IPS-18c (cell line): Measurements from ENCODE around the gene ZBTB7C.
A peak's percentile ranks its signal among the peaks of the same experiment; 100 is the strongest.

Source experiments
- H3K4me3 ChIP-seq: 2 replicates; pipeline ENCODE4 v1.7.0; 2013; ENCODE audit warnings: low read depth, mild to moderate bottlenecking, low read length, moderate library complexity; ENCODE audit not compliant: insufficient read depth
- H3K9me3 ChIP-seq: one replicate; pipeline ENCODE4 v1.6.1; 2013; ENCODE audit warnings: mild to moderate bottlenecking, low read length, moderate library complexity; ENCODE audit not compliant: control insufficient read depth, insufficient read depth

Gene ZBTB7C

GRCh38 chr18:48165111-48165866 is 243.9 kb downstream of the ZBTB7C start:
- no peak overlapping the region for H3K4me3 ChIP-seq
- H3K9me3 ChIP-seq = peaks cover 4% of the 10 kb centered on the region

GRCh38 chr18:48164701-48165100 is 244.5 kb downstream of the ZBTB7C start:
- Histone ChIP-seq H3K4me3 (no peak overlapping the region), H3K9me3 (peaks cover 4% of the 10 kb centered on the region)

GRCh38 chr18:48164116-48164515 is 245.1 kb downstream of the ZBTB7C start:
- Histone ChIP-seq H3K9me3 (peaks cover 4% of the 10 kb centered on the region), H3K4me3 (no peak overlapping the region)

- no peak overlapping the region for H3K4me3 ChIP-seq
- H3K9me3 ChIP-seq = peaks cover 4% of the 10 kb centered on the region
Observed at GRCh38 chr18:48163738-48164115, 245.5 kb downstream of the ZBTB7C start.

GRCh38 chr18:48162956-48163737 is 246.0 kb downstream of the ZBTB7C start:
- Histone ChIP-seq H3K4me3 (no peak overlapping the region), H3K9me3 (peaks cover 5% of the 10 kb centered on the region)

- peak overlapping the region; percentile 71 for H3K4me3 ChIP-seq
- H3K9me3 ChIP-seq = peaks cover 2% of the 10 kb centered on the region
Observed at GRCh38 chr18:48161911-48162698, 247.1 kb downstream of the ZBTB7C start.

GRCh38 chr18:48161191-48161910 is 247.8 kb downstream of the ZBTB7C start:
- peaks cover 2% of the 10 kb centered on the region for H3K9me3 ChIP-seq
- H3K4me3 ChIP-seq = peak overlapping the region; percentile 71

GRCh38 chr18:48160622-48161021 is 248.6 kb downstream of the ZBTB7C start:
- Histone ChIP-seq H3K4me3 (peak overlapping the region; percentile 71; the same call in 1 of the 2 replicates), H3K9me3 (peaks cover 2% of the 10 kb centered on the region)

- Histone ChIP-seq H3K9me3 (peaks cover 2% of the 10 kb centered on the region), H3K4me3 (no peak overlapping the region)
Observed at GRCh38 chr18:48159816-48160215, 249.4 kb downstream of the ZBTB7C start.

- Histone ChIP-seq H3K4me3 (no peak overlapping the region), H3K9me3 (peaks cover 2% of the 10 kb centered on the region)
Observed at GRCh38 chr18:48158721-48159120, 250.5 kb downstream of the ZBTB7C start.

- peaks cover 2% of the 10 kb centered on the region for H3K9me3 ChIP-seq
- H3K4me3 ChIP-seq = no peak overlapping the region
Observed at GRCh38 chr18:48157956-48158355, 251.2 kb downstream of the ZBTB7C start.

GRCh38 chr18:48155856-48156255 is 253.3 kb downstream of the ZBTB7C start:
- Histone ChIP-seq H3K4me3 (no peak overlapping the region), H3K9me3 (peaks cover 2% of the 10 kb centered on the region)

GRCh38 chr18:48154828-48155227 is 254.4 kb downstream of the ZBTB7C start:
- Histone ChIP-seq H3K4me3 (no peak overlapping the region), H3K9me3 (peaks cover 2% of the 10 kb centered on the region)

GRCh38 chr18:48153613-48154481 is 255.3 kb downstream of the ZBTB7C start:
- peaks cover 2% of the 10 kb centered on the region for H3K9me3 ChIP-seq
- no peak overlapping the region for H3K4me3 ChIP-seq

GRCh38 chr18:48152549-48152948 is 256.6 kb downstream of the ZBTB7C start:
- Histone ChIP-seq H3K4me3 (no peak overlapping the region), H3K9me3 (no peaks in the 10 kb centered on the region)

GRCh38 chr18:48151421-48152065 is 257.6 kb downstream of the ZBTB7C start:
- no peaks in the 10 kb centered on the region for H3K9me3 ChIP-seq
- no peak overlapping the region for H3K4me3 ChIP-seq
